ENCODE results near the gene HIVEP1.

HIVEP1 gene

DNA sequence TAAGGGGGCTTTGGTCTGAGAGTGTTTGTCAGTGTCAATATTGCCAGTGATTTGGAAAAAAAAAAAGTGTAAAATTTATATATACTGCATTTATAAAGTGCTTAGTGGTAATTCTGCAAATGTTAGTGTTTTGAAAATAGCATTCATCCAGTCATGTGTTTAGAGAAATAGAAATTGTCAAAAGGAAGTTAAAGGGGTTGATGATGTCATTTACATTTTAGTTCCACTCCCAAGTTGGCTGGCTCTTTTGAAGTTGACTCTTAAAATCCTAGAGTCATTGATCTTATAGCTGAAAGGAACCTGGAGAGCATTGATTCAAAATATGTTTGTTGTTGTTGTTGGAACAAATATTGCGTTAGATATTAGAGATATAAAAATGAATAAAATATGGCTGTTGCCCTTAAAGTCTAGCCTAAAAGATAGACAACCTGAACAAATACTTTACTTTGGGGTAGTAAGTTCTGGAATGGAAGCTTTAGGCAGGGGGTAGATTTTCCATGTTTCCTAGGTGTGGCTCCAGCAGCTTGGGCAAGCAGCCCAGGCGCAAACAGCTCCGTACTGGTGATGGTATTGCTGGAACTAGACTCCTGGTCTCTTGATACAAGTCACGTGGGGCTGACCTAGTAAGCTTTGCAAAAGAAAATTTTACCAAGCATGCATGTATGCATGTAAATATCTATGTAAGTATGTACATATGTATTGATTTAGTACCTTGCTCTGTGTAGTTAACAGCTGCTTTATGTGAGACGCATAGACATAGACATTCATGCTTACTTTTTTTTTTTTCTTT is 46.3 kb downstream of the HIVEP1 start:
- ATAC-seq: no peak
- TF ChIP-seq ZC3H10 (CRISPR knock-in tag; IDR thresholded peaks at IDR 0.05) (no peak), ZNF70 (CRISPR knock-in tag; IDR thresholded peaks at IDR 0.05) (no peak), CSDC2 (CRISPR knock-in tag; IDR thresholded peaks at IDR 0.05) (no peak), TOX (CRISPR knock-in tag; IDR thresholded peaks at IDR 0.05; ENCODE audit: borderline replicate concordance) (no peak), ARNTL (CRISPR knock-in tag; IDR thresholded peaks at IDR 0.05; ENCODE audit: borderline replicate concordance, low read depth) (no peak), ESRRG (CRISPR knock-in tag; IDR thresholded peaks at IDR 0.05) (no peak), RARB (CRISPR knock-in tag; IDR thresholded peaks at IDR 0.05) (no peak), ZFP3 (CRISPR knock-in tag; IDR thresholded peaks at IDR 0.05) (no peak), ZNF8 (CRISPR knock-in tag; IDR thresholded peaks at IDR 0.05) (no peak), OSR1 (CRISPR knock-in tag; IDR thresholded peaks at IDR 0.05) (no peak), GLIS3 (CRISPR knock-in tag; IDR thresholded peaks at IDR 0.05) (no peak)
- TF ChIP-seq, protein P1, sequence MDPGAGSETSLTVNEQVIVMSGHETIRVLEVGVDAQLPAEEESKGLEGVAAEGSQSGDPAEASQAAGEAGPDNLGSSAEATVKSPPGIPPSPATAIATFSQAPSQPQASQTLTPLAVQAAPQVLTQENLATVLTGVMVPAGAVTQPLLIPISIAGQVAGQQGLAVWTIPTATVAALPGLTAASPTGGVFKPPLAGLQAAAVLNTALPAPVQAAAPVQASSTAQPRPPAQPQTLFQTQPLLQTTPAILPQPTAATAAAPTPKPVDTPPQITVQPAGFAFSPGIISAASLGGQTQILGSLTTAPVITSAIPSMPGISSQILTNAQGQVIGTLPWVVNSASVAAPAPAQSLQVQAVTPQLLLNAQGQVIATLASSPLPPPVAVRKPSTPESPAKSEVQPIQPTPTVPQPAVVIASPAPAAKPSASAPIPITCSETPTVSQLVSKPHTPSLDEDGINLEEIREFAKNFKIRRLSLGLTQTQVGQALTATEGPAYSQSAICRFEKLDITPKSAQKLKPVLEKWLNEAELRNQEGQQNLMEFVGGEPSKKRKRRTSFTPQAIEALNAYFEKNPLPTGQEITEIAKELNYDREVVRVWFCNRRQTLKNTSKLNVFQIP (CRISPR knock-in tag; IDR thresholded peaks at IDR 0.05; ENCODE audit: borderline replicate concordance, low read depth): no peak

DNA sequence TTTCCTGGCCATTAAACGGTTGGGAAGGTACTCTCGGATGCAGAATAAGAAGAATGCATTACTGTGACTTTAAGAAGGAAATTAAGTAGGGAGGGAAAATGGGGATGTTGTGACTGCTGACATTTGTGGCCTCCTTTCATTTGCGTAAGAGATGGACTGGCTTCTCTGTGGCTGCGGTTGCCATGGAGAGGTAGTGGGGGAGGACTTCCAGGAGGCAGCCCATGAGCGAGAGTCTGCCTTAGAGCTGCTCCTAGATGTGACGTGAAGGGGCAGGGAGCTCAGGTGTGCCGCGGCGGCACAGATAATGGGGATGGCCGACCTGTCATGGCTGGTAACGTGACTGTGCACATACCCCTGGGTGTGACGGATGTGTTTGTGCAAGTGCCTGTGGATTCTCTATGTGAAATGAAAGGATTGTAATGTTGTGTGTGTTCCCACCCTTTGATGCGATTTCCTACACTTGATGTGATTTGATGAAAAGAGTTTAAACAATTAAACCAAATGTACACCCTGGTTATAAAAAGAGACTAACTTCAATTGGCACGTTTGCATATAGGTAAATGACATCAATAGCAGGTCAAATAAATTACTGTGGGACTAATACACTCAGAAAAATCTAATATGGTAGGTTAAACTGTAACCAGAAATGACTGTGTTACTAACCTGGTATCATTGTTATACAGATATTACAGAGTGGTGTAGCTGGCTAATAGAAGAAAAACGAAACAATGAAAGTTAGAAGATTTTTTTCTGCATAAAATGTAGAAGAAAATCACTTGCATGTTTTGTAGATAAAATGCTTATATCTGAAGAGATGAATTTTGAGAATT is 48.9 kb downstream of the HIVEP1 start:
- TF ChIP-seq ZFP30 (CRISPR knock-in tag; IDR thresholded peaks at IDR 0.05) (no peak), CSDC2 (CRISPR knock-in tag; IDR thresholded peaks at IDR 0.05) (no peak), GLIS3 (CRISPR knock-in tag; IDR thresholded peaks at IDR 0.05) (no peak), ESRRG (CRISPR knock-in tag; IDR thresholded peaks at IDR 0.05) (no peak)
- ATAC-seq: no peak

DNA sequence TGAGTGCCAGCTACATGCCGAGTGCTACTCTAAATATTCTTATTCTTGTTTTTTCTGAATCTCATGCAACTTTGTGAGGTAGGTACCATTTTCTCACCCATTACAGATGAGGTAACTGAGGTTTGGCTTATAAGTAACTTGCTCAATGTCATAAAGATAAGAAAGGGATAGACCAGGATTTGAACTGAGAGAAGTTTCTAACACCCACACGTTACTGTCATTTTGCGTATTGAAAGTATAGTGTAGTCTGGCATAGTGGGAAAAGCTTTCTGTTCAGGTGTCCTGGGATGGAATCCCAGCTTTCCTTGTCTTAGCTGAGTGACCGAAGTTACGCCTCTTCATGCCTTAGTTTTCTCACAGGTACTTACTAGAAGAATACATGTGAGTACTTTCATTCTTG is 50.5 kb downstream of the HIVEP1 start:
- no peak for ATAC-seq
- TF ChIP-seq GLIS3 (CRISPR knock-in tag; IDR thresholded peaks at IDR 0.05) (no peak), PPARA (CRISPR knock-in tag; IDR thresholded peaks at IDR 0.05; ENCODE audit: borderline replicate concordance) (no peak), ZNF70 (CRISPR knock-in tag; IDR thresholded peaks at IDR 0.05) (no peak), RARB (CRISPR knock-in tag; IDR thresholded peaks at IDR 0.05) (no peak), ARNTL (CRISPR knock-in tag; IDR thresholded peaks at IDR 0.05; ENCODE audit: borderline replicate concordance, low read depth) (no peak)

DNA sequence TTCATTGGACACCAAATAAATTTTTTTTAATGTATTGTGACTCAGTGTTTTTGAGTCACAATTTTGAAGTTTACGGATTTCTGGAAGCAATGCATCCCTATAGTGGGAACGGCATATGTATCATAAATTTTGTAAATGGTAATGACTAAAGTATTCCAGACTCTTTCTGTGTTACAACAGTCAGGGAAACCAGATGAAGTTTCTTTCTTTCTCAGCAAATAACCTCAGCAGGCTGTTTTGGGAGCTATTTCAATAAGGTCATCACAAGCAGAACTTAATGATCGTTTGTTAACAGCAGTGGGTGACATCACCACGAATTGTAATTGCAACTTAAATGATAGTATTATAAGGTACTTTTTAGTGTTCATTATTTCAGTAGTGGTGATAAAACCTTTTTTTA is 52.0 kb downstream of the HIVEP1 start:
- TF ChIP-seq ZNF565 (CRISPR knock-in tag; conservative IDR thresholded peaks at IDR 0.05; ENCODE audit: low read depth) (no peak), ZNF8 (CRISPR knock-in tag; IDR thresholded peaks at IDR 0.05) (no peak), ESRRG (CRISPR knock-in tag; IDR thresholded peaks at IDR 0.05) (no peak), BACH2 (CRISPR knock-in tag; IDR thresholded peaks at IDR 0.05; ENCODE audit: borderline replicate concordance) (no peak), ISL1 (CRISPR knock-in tag; IDR thresholded peaks at IDR 0.05) (no peak), RARB (CRISPR knock-in tag; IDR thresholded peaks at IDR 0.05) (no peak), SNAI2 (CRISPR knock-in tag; IDR thresholded peaks at IDR 0.05) (no peak), GLIS3 (CRISPR knock-in tag; IDR thresholded peaks at IDR 0.05) (no peak), ZFP30 (CRISPR knock-in tag; IDR thresholded peaks at IDR 0.05) (no peak), ZC3H10 (CRISPR knock-in tag; IDR thresholded peaks at IDR 0.05) (no peak), TOX (CRISPR knock-in tag; IDR thresholded peaks at IDR 0.05; ENCODE audit: borderline replicate concordance) (no peak), CSDC2 (CRISPR knock-in tag; IDR thresholded peaks at IDR 0.05) (no peak), ARNTL (CRISPR knock-in tag; IDR thresholded peaks at IDR 0.05; ENCODE audit: borderline replicate concordance, low read depth) (no peak), ZFP3 (CRISPR knock-in tag; IDR thresholded peaks at IDR 0.05) (no peak)
- TF ChIP-seq, protein P2, sequence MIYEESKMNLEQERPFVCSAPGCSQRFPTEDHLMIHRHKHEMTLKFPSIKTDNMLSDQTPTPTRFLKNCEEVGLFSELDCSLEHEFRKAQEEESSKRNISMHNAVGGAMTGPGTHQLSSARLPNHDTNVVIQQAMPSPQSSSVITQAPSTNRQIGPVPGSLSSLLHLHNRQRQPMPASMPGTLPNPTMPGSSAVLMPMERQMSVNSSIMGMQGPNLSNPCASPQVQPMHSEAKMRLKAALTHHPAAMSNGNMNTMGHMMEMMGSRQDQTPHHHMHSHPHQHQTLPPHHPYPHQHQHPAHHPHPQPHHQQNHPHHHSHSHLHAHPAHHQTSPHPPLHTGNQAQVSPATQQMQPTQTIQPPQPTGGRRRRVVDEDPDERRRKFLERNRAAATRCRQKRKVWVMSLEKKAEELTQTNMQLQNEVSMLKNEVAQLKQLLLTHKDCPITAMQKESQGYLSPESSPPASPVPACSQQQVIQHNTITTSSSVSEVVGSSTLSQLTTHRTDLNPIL (CRISPR knock-in tag; IDR thresholded peaks at IDR 0.05; ENCODE audit: low read depth): no peak
- TF ChIP-seq, protein P1 (CRISPR knock-in tag; IDR thresholded peaks at IDR 0.05; ENCODE audit: borderline replicate concordance, low read depth): no peak

More for the DNA sequence above, 52.0 kb downstream of the HIVEP1 start:
- ATAC-seq: peak; percentile 70
